ENCODE data around the gene RASGRF2.

The RASGRF2 gene

GRCh38 chr5:81077105-81077504 lies 116.9 kb downstream of the RASGRF2 start:
- Histone ChIP-seq H3K9me2 (replicated peaks; ENCODE audit: low read depth, low read length) (no peaks in the 10 kb centered on the region), H3K9me3 (ENCODE audit: insufficient read depth, low read depth, low read length) (no peaks in the 10 kb centered on the region), H3K36me3 (ENCODE audit: insufficient read depth, low read length) (no peaks in the 10 kb centered on the region), H3K4me3 (ENCODE audit: low read length, poor library complexity, severe bottlenecking) (no peak overlapping the region), H3F3A (ENCODE audit: low read depth) (no peaks in the 10 kb centered on the region), H3K4me2 (ENCODE audit: low read depth, low read length, poor library complexity, severe bottlenecking) (no peak overlapping the region), H2AFZ (ENCODE audit: low read length) (no peak overlapping the region), H3K27me3 (ENCODE audit: insufficient read depth, low read length, poor library complexity, severe bottlenecking) (no peaks in the 10 kb centered on the region), H3K79me2 (ENCODE audit: insufficient read depth, low read length) (no peaks in the 10 kb centered on the region), H3K9ac (ENCODE audit: low read depth, low read length, poor library complexity, severe bottlenecking) (no peak overlapping the region), H4K20me1 (ENCODE audit: insufficient read depth, low read length, poor library complexity, severe bottlenecking) (no peaks in the 10 kb centered on the region), H3K4me1 (ENCODE audit: insufficient read depth, low read length, poor library complexity, severe bottlenecking) (no peaks in the 10 kb centered on the region)
- TF ChIP-seq CTCF (conservative IDR thresholded peaks at IDR 0.05; ENCODE audit: low read length): no peak
- TF ChIP-seq EZH2phosphoT487 (IDR thresholded peaks at IDR 0.05; ENCODE audit: borderline replicate concordance): no peak

GRCh38 chr5:81078930-81079329 lies 118.8 kb downstream of the RASGRF2 start:
- H3K4me3 ChIP-seq (ENCODE audit: low read length, poor library complexity, severe bottlenecking): no peak overlapping the region
- H3K27me3 ChIP-seq (ENCODE audit: insufficient read depth, low read length, poor library complexity, severe bottlenecking): no peaks in the 10 kb centered on the region
- no peak overlapping the region for H2AFZ ChIP-seq (ENCODE audit: low read length)

GRCh38 chr5:81080809-81081460 lies 120.8 kb downstream of the RASGRF2 start:
- H3K4me2 ChIP-seq (ENCODE audit: low read depth, low read length, poor library complexity, severe bottlenecking): no peak overlapping the region
- TF ChIP-seq CTCF (conservative IDR thresholded peaks at IDR 0.05; ENCODE audit: low read length): no peak
- TF ChIP-seq EZH2phosphoT487 (IDR thresholded peaks at IDR 0.05; ENCODE audit: borderline replicate concordance): no peak

More at GRCh38 chr5:81078930-81079329, 118.8 kb downstream of the RASGRF2 start:
- Histone ChIP-seq H3K4me2 (ENCODE audit: low read depth, low read length, poor library complexity, severe bottlenecking) (no peak overlapping the region), H4K20me1 (ENCODE audit: insufficient read depth, low read length, poor library complexity, severe bottlenecking) (no peaks in the 10 kb centered on the region), H3K9me2 (replicated peaks; ENCODE audit: low read depth, low read length) (no peaks in the 10 kb centered on the region), H3K79me2 (ENCODE audit: insufficient read depth, low read length) (no peaks in the 10 kb centered on the region), H3K4me1 (ENCODE audit: insufficient read depth, low read length, poor library complexity, severe bottlenecking) (no peaks in the 10 kb centered on the region), H3K9ac (ENCODE audit: low read depth, low read length, poor library complexity, severe bottlenecking) (no peak overlapping the region), H3K9me3 (ENCODE audit: insufficient read depth, low read depth, low read length) (no peaks in the 10 kb centered on the region), H3K36me3 (ENCODE audit: insufficient read depth, low read length) (no peaks in the 10 kb centered on the region), H3F3A (ENCODE audit: low read depth) (no peaks in the 10 kb centered on the region)
- TF ChIP-seq CTCF (conservative IDR thresholded peaks at IDR 0.05; ENCODE audit: low read length) (no peak), EZH2phosphoT487 (IDR thresholded peaks at IDR 0.05; ENCODE audit: borderline replicate concordance) (no peak)

More at GRCh38 chr5:81080809-81081460, 120.8 kb downstream of the RASGRF2 start:
- Histone ChIP-seq H3K36me3 (ENCODE audit: insufficient read depth, low read length) (no peaks in the 10 kb centered on the region), H3K9me3 (ENCODE audit: insufficient read depth, low read depth, low read length) (no peaks in the 10 kb centered on the region), H3K9me2 (replicated peaks; ENCODE audit: low read depth, low read length) (no peaks in the 10 kb centered on the region), H3K27me3 (ENCODE audit: insufficient read depth, low read length, poor library complexity, severe bottlenecking) (no peaks in the 10 kb centered on the region), H3K4me1 (ENCODE audit: insufficient read depth, low read length, poor library complexity, severe bottlenecking) (no peaks in the 10 kb centered on the region), H3K9ac (ENCODE audit: low read depth, low read length, poor library complexity, severe bottlenecking) (no peak overlapping the region), H4K20me1 (ENCODE audit: insufficient read depth, low read length, poor library complexity, severe bottlenecking) (no peaks in the 10 kb centered on the region), H3K79me2 (ENCODE audit: insufficient read depth, low read length) (no peaks in the 10 kb centered on the region), H3F3A (ENCODE audit: low read depth) (no peaks in the 10 kb centered on the region), H2AFZ (ENCODE audit: low read length) (no peak overlapping the region), H3K4me3 (ENCODE audit: low read length, poor library complexity, severe bottlenecking) (no peak overlapping the region)

Data from Loucy (cell line).